HepG2 (cell line): ENCODE results near the gene TUFM. TPM values are rescaled to one million over a fixed set of nuclear protein-coding genes. Genes with fewer than 3 reads are reported as not detected.

Source experiments
- ADNP ChIP-seq: sonication (generic); formaldehyde crosslinking; IDR thresholded peaks from 2 replicates; pipeline ENCODE4 v1.4.0; 2020; ENCODE audit warnings: missing genetic modification reagents
- ARHGAP35 ChIP-seq: sonication (generic); formaldehyde crosslinking; IDR thresholded peaks from 2 replicates; pipeline ENCODE4 v1.9.0; 2022; ENCODE audit warnings: mild to moderate bottlenecking, inconsistent platforms, moderate library complexity, missing genetic modification reagents, borderline replicate concordance
- ARID2 ChIP-seq: sonication (generic); formaldehyde crosslinking; IDR thresholded peaks from 2 replicates; pipeline ENCODE4 v1.8.1; 2022; ENCODE audit warnings: mild to moderate bottlenecking, missing genetic modification reagents, borderline replicate concordance
- ETS1 ChIP-seq: sonication (generic); formaldehyde crosslinking; IDR thresholded peaks from 2 replicates; pipeline ENCODE4 v1.4.0; 2020; ENCODE audit warnings: missing genetic modification reagents
- KDM2A ChIP-seq: sonication (generic); formaldehyde crosslinking; IDR thresholded peaks from 2 replicates; pipeline ENCODE4 v1.4.0; 2020; ENCODE audit warnings: low read depth, missing genetic modification reagents, borderline replicate concordance
- KMT2A ChIP-seq: sonication (generic); formaldehyde crosslinking; IDR thresholded peaks from 2 replicates; pipeline ENCODE4 v1.4.0; 2020; ENCODE audit warnings: missing genetic modification reagents
- PAWR ChIP-seq: sonication (generic); formaldehyde crosslinking; IDR thresholded peaks from 2 replicates; pipeline ENCODE4 v1.4.0; 2020; ENCODE audit warnings: missing genetic modification reagents, mild to moderate bottlenecking, borderline replicate concordance
- RAD21 ChIP-seq: fragments of 450-650 bp; formaldehyde crosslinking; IDR thresholded peaks from 2 replicates; pipeline ENCODE4 v1.5.0; 2020; ENCODE audit warnings: mild to moderate bottlenecking
- SPEN ChIP-seq: sonication (generic); formaldehyde crosslinking; IDR thresholded peaks from 2 replicates; pipeline ENCODE4 v1.5.1; 2020; ENCODE audit warnings: low read depth, mild to moderate bottlenecking, missing genetic modification reagents
- TFE3 ChIP-seq: IDR thresholded peaks from 2 replicates; pipeline ENCODE4 v1.6.1; 2016
- TMF1 ChIP-seq: sonication (generic); formaldehyde crosslinking; IDR thresholded peaks from 2 replicates; pipeline ENCODE4 v1.8.1; 2022; ENCODE audit warnings: low read depth, missing genetic modification reagents
- ZBTB26 ChIP-seq: IDR thresholded peaks from 2 replicates; pipeline ENCODE4 v1.6.1; 2016; ENCODE audit warnings: missing compliant biosample characterization, missing genetic modification reagents, borderline replicate concordance
- ZFP36L1 ChIP-seq: sonication (generic); formaldehyde crosslinking; IDR thresholded peaks from 2 replicates; pipeline ENCODE4 v1.8.0; 2022; ENCODE audit warnings: mild to moderate bottlenecking, missing genetic modification reagents, moderate library complexity
- ZNF20 ChIP-seq: sonication (generic); formaldehyde crosslinking; IDR thresholded peaks from 2 replicates; pipeline ENCODE4 v1.4.0; 2020; ENCODE audit warnings: mild to moderate bottlenecking, moderate library complexity, missing genetic modification reagents
- ZNF232 ChIP-seq: sonication (generic); formaldehyde crosslinking; IDR thresholded peaks from 2 replicates; pipeline ENCODE4 v1.4.0; 2020; ENCODE audit warnings: missing genetic modification reagents, borderline replicate concordance
- ZNF234 ChIP-seq: sonication (generic); formaldehyde crosslinking; conservative IDR thresholded peaks from 2 replicates; pipeline ENCODE4 v1.5.1; 2020; ENCODE audit warnings: mild to moderate bottlenecking, missing genetic modification reagents
- ZNF282 ChIP-seq: fragments of 450-650 bp; IDR thresholded peaks from 2 replicates; pipeline ENCODE4 v1.6.1; 2018; ENCODE audit not compliant: partially characterized antibody
- ZNF296 ChIP-seq: sonication (generic); formaldehyde crosslinking; conservative IDR thresholded peaks from 2 replicates; pipeline ENCODE4 v1.5.0; 2020; ENCODE audit warnings: mild to moderate bottlenecking, missing genetic modification reagents
- ZNF580 ChIP-seq: IDR thresholded peaks from 2 replicates; pipeline ENCODE4 v1.6.1; 2016; ENCODE audit warnings: low read depth, borderline replicate concordance
- ZNF672 ChIP-seq: sonication (generic); formaldehyde crosslinking; IDR thresholded peaks from 2 replicates; pipeline ENCODE4 v1.8.1; 2022; ENCODE audit warnings: missing genetic modification reagents
- polyA plus RNA-seq, 8 experiments: library from polyadenylated mRNA; depleted of rRNA in 3 of 8; stranded (reverse) in 7 of 8; unstranded in 1 of 8; fragments of >200 nt; fragmentation: Illumina TruSeq in 4 of 8; extraction: Trizol in 4 of 8; gene quantifications; 2 replicates each; pipeline versions ENCODE4 v1.2.1 to v1.2.3, GENCODE V29; 2011 to 2016; ENCODE audit warnings: low read depth in 4 of 8, missing spikeins in 1 of 8, mixed read lengths in 1 of 8; ENCODE audit not compliant: insufficient read depth in 1 of 8
- total RNA-seq, 5 experiments: library from RNA; depleted of rRNA; stranded (reverse); fragments of >200 nt; fragmentation: Illumina TruSeq; extraction: Trizol; gene quantifications; 2 replicates each; pipeline ENCODE4 v1.2.3, GENCODE V29; 2016; ENCODE audit warnings: low read depth in 1 of 5
- TF ChIP-seq, protein P1 (sequence below): sonication (generic); formaldehyde crosslinking; IDR thresholded peaks from 2 replicates; pipeline ENCODE4 v1.8.0; 2022; ENCODE audit warnings: mild to moderate bottlenecking, missing genetic modification reagents; ENCODE audit not compliant: insufficient replicate concordance
- TF ChIP-seq, protein P2 (sequence below): sonication (generic); formaldehyde crosslinking; conservative IDR thresholded peaks from 2 replicates; pipeline ENCODE4 v1.4.0; 2020; ENCODE audit warnings: missing genetic modification reagents

TUFM gene
- total and polyA plus RNA-seq, 2 of the 13 experiments (the other 11 are each of a cell fraction or from before 2014, with no cell fraction given): 206 to 298 TPM

DNA sequence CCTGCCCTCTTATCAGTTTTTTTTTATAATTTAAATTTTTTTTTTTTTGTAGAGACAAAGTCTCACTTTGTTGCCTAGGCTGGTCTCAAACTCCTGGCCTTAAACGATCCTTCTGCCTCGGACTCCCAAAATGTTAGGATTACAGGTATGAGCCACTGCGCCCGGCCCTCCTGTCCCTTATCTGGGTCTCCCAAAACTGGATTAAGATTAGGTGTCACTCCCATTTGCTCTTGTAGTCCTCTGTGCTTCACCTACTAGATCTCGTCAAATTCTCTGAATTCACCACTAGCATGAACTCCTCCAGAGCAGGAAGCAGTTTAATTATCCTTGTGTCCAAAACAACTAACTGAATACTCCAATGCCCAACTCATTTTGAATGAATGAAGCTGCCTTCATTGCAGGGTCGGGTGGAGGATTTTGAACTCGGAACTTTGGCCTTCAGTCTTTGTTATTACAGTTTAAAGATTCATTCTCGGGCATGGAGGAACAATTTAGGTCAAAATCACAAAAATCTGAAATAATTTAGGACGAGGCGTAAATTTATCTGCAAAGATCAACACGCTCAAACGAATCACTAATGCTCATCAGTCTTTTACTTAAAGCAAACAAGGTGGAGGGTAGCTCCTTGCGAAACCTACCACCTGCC is 24.2 kb downstream of the TUFM start (continued):
- TF ChIP-seq, protein P1, sequence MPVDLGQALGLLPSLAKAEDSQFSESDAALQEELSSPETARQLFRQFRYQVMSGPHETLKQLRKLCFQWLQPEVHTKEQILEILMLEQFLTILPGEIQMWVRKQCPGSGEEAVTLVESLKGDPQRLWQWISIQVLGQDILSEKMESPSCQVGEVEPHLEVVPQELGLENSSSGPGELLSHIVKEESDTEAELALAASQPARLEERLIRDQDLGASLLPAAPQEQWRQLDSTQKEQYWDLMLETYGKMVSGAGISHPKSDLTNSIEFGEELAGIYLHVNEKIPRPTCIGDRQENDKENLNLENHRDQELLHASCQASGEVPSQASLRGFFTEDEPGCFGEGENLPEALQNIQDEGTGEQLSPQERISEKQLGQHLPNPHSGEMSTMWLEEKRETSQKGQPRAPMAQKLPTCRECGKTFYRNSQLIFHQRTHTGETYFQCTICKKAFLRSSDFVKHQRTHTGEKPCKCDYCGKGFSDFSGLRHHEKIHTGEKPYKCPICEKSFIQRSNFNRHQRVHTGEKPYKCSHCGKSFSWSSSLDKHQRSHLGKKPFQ: no peak
- no peak for TF ChIP-seq ZNF672 (CRISPR knock-in tag)
- TF ChIP-seq ZNF580 (CRISPR knock-in tag): no peak
- no peak for TF ChIP-seq SPEN (CRISPR knock-in tag)
- TF ChIP-seq ZBTB26 (CRISPR knock-in tag): no peak
- no peak for TF ChIP-seq KDM2A (CRISPR knock-in tag)
- TF ChIP-seq TFE3 (CRISPR knock-in tag): no peak
- TF ChIP-seq TMF1 (CRISPR knock-in tag): no peak
- no peak for TF ChIP-seq PAWR (CRISPR knock-in tag)
- no peak for TF ChIP-seq KMT2A (CRISPR knock-in tag)
- TF ChIP-seq ZNF282: no peak
- TF ChIP-seq ZNF20 (CRISPR knock-in tag): no peak
- no peak for TF ChIP-seq ADNP (CRISPR knock-in tag)
- no peak for TF ChIP-seq ETS1 (CRISPR knock-in tag)
- TF ChIP-seq ZNF232 (CRISPR knock-in tag): no peak
- no peak for TF ChIP-seq ARID2 (CRISPR knock-in tag)
- TF ChIP-seq ZNF296 (CRISPR knock-in tag): no peak
- TF ChIP-seq ZNF234 (CRISPR knock-in tag): no peak
- TF ChIP-seq ZFP36L1 (CRISPR knock-in tag): peak; percentile 83; the same call in 1 of the 2 replicates
- no peak for TF ChIP-seq RAD21 (CRISPR knock-in tag)
- TF ChIP-seq ARHGAP35: no peak
- TF ChIP-seq, protein P2, sequence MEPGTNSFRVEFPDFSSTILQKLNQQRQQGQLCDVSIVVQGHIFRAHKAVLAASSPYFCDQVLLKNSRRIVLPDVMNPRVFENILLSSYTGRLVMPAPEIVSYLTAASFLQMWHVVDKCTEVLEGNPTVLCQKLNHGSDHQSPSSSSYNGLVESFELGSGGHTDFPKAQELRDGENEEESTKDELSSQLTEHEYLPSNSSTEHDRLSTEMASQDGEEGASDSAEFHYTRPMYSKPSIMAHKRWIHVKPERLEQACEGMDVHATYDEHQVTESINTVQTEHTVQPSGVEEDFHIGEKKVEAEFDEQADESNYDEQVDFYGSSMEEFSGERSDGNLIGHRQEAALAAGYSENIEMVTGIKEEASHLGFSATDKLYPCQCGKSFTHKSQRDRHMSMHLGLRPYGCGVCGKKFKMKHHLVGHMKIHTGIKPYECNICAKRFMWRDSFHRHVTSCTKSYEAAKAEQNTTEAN (CRISPR knock-in tag): no peak
